Stimulated activated naive CD8-positive, alpha-beta T cell treated with anti-CD3 and anti-CD28 coated beads, Interleukin-15, Interleukin-2, amounts not matched to agents 100 ng/mL and 50 ng/mL, for 24 hours (primary cell): ENCODE data around the gene CARD16.
"Not testable (repeated sequence)": the region's sequence is repeated elsewhere in the genome, so short reads cannot be mapped to it uniquely, and the experiment has no call there.

Experiments used
- H3K27ac Mint-ChIP-seq: one replicate; pipeline ENCODE4 v1.8.0; 2021; ENCODE audit warnings: mild to moderate bottlenecking, mixed read lengths
- H3K27me3 Mint-ChIP-seq: one replicate; pipeline ENCODE4 v1.8.0; 2021; ENCODE audit warnings: mixed read lengths
- H3K36me3 Mint-ChIP-seq: one replicate; pipeline ENCODE4 v1.8.0; 2021; ENCODE audit warnings: low read depth, mixed read lengths
- H3K4me1 Mint-ChIP-seq: one replicate; pipeline ENCODE4 v1.8.0; 2021; ENCODE audit warnings: low read depth, mixed read lengths
- H3K4me3 Mint-ChIP-seq: one replicate; pipeline ENCODE4 v1.8.0; 2021; ENCODE audit warnings: mild to moderate bottlenecking, mixed read lengths
- H3K9me3 Mint-ChIP-seq: one replicate; pipeline ENCODE4 v1.8.0; 2021; ENCODE audit warnings: mixed read lengths

The CARD16 gene

GRCh38 chr11:105044557-105045524, at the start of gene CARD16:
CARD16 (minus strand) TSS chr11:105045335; CDS start chr11:105045297, 38 bp downstream.
- H3K36me3 Mint-ChIP-seq, result peaks cover 23% of the 10 kb centered on the region
- peak within 1 kb of the TSS; percentile 90 for H3K4me3 Mint-ChIP-seq
- H3K27me3 Mint-ChIP-seq, H3K9me3 Mint-ChIP-seq: not testable (repeated sequence)
- H3K4me1 Mint-ChIP-seq, result peaks cover 60% of the 10 kb centered on the region
- peak within 1 kb of the TSS; percentile 92 for H3K27ac Mint-ChIP-seq

- no peaks in the 10 kb centered on the region for H3K4me1 Mint-ChIP-seq
- H3K36me3 Mint-ChIP-seq, result no peaks in the 10 kb centered on the region
- H3K27me3 Mint-ChIP-seq, result peaks cover 14% of the 10 kb centered on the region
- H3K27ac Mint-ChIP-seq, result no peak overlapping the region
- H3K4me3 Mint-ChIP-seq, result no peak overlapping the region
- no peaks in the 10 kb centered on the region for H3K9me3 Mint-ChIP-seq
These were observed 47.4 kb upstream of the CARD16 start for GRCh38 chr11:105092256-105093239.

- Mint-ChIP-seq H3K27ac (no peak overlapping the region), H3K9me3 (no peaks in the 10 kb centered on the region), H3K27me3 (peaks cover 16% of the 10 kb centered on the region), H3K36me3 (no peaks in the 10 kb centered on the region), H3K4me3 (no peak overlapping the region), H3K4me1 (peaks cover 17% of the 10 kb centered on the region)
These were observed 36.4 kb upstream of the CARD16 start for GRCh38 chr11:105081412-105082150.

GRCh38 chr11:105080171-105080906, 35.2 kb upstream of the CARD16 start:
- H3K4me3 Mint-ChIP-seq, H3K9me3 Mint-ChIP-seq, H3K36me3 Mint-ChIP-seq: not testable (repeated sequence)
- peak overlapping the region; percentile 1 for H3K27ac Mint-ChIP-seq
- H3K4me1 Mint-ChIP-seq, result peaks cover 17% of the 10 kb centered on the region
- peaks cover 16% of the 10 kb centered on the region for H3K27me3 Mint-ChIP-seq

- Mint-ChIP-seq H3K4me3 (no peak overlapping the region), H3K27ac (no peak overlapping the region)
These were observed 33.1 kb upstream of the CARD16 start for GRCh38 chr11:105078283-105078682.

GRCh38 chr11:105077141-105077790, 32.1 kb upstream of the CARD16 start:
- H3K4me1 Mint-ChIP-seq, result peaks cover 17% of the 10 kb centered on the region
- not testable (repeated sequence) for H3K4me3 Mint-ChIP-seq, H3K9me3 Mint-ChIP-seq, H3K36me3 Mint-ChIP-seq, H3K27ac Mint-ChIP-seq
- peaks cover 13% of the 10 kb centered on the region for H3K27me3 Mint-ChIP-seq

More at GRCh38 chr11:105078283-105078682, 33.1 kb upstream of the CARD16 start:
- peaks cover 17% of the 10 kb centered on the region for H3K4me1 Mint-ChIP-seq
- H3K9me3 Mint-ChIP-seq, result no peaks in the 10 kb centered on the region
- H3K36me3 Mint-ChIP-seq, result no peaks in the 10 kb centered on the region
- peaks cover 13% of the 10 kb centered on the region for H3K27me3 Mint-ChIP-seq

- Mint-ChIP-seq H3K9me3 (no peaks in the 10 kb centered on the region), H3K36me3 (no peaks in the 10 kb centered on the region), H3K27ac (no peak overlapping the region), H3K4me1 (peaks cover 14% of the 10 kb centered on the region), H3K27me3 (peaks cover 9% of the 10 kb centered on the region), H3K4me3 (no peak overlapping the region)
These were observed 29.0 kb upstream of the CARD16 start for GRCh38 chr11:105074166-105074530.

- Mint-ChIP-seq H3K4me1 (peaks cover 14% of the 10 kb centered on the region), H3K4me3 (no peak overlapping the region), H3K27me3 (peaks cover 6% of the 10 kb centered on the region), H3K27ac (no peak overlapping the region), H3K9me3 (no peaks in the 10 kb centered on the region), H3K36me3 (no peaks in the 10 kb centered on the region)
These were observed 28.5 kb upstream of the CARD16 start for GRCh38 chr11:105073456-105074165.

GRCh38 chr11:105072080-105072479, 26.9 kb upstream of the CARD16 start:
- H3K27me3 Mint-ChIP-seq, H3K4me1 Mint-ChIP-seq, H3K9me3 Mint-ChIP-seq, H3K27ac Mint-ChIP-seq, H3K4me3 Mint-ChIP-seq, H3K36me3 Mint-ChIP-seq: not testable (repeated sequence)

- Mint-ChIP-seq H3K27me3 (no peaks in the 10 kb centered on the region), H3K27ac (peak overlapping the region; percentile 9)
These were observed 26.1 kb upstream of the CARD16 start for GRCh38 chr11:105071089-105071732.

GRCh38 chr11:105070306-105070705, 25.2 kb upstream of the CARD16 start:
- no peaks in the 10 kb centered on the region for H3K27me3 Mint-ChIP-seq
- no peaks in the 10 kb centered on the region for H3K9me3 Mint-ChIP-seq
- peak overlapping the region; percentile 2 for H3K4me3 Mint-ChIP-seq

More at GRCh38 chr11:105071089-105071732, 26.1 kb upstream of the CARD16 start:
- peaks cover 10% of the 10 kb centered on the region for H3K4me1 Mint-ChIP-seq
- H3K36me3 Mint-ChIP-seq, result no peaks in the 10 kb centered on the region
- no peaks in the 10 kb centered on the region for H3K9me3 Mint-ChIP-seq
- no peak overlapping the region for H3K4me3 Mint-ChIP-seq

GRCh38 chr11:105069749-105070148, 24.6 kb upstream of the CARD16 start:
- not testable (repeated sequence) for H3K27me3 Mint-ChIP-seq, H3K4me1 Mint-ChIP-seq, H3K4me3 Mint-ChIP-seq, H3K27ac Mint-ChIP-seq, H3K9me3 Mint-ChIP-seq, H3K36me3 Mint-ChIP-seq

More at GRCh38 chr11:105070306-105070705, 25.2 kb upstream of the CARD16 start:
- Mint-ChIP-seq H3K4me1 (peaks cover 10% of the 10 kb centered on the region), H3K27ac (no peak overlapping the region), H3K36me3 (no peaks in the 10 kb centered on the region)
